Neural progenitor cell (in vitro differentiated cells): Measurements from ENCODE around the gene CAMKMT. TPM values are rescaled to one million over a fixed set of nuclear protein-coding genes. Genes with fewer than 3 reads are reported as not detected.
A peak's percentile ranks its signal among the peaks of the same experiment; 100 is the strongest.

Source experiments
- DNase-seq: peaks from one replicate; pipeline ENCODE4 v3.0.0-alpha.2; 2016; ENCODE audit warnings: low spot score
- H2AFZ ChIP-seq: fragments of 200-600 bp; sonication (generic); replicated peaks from 2 replicates; pipeline ENCODE4 v1.6.1; 2016; ENCODE audit warnings: antibody characterized with exemption
- H3F3A ChIP-seq: fragments of 200-600 bp; sonication (generic); 2 replicates; pipeline ENCODE4 v1.6.1; 2016; ENCODE audit warnings: antibody characterized with exemption, low read depth
- H3K27ac ChIP-seq: fragments of 200-600 bp; sonication (generic); 2 replicates; pipeline ENCODE4 v1.5.1; 2016; ENCODE audit warnings: mild to moderate bottlenecking
- H3K27me3 ChIP-seq: fragments of 200-600 bp; sonication (generic); 2 replicates; pipeline ENCODE4 v1.6.1; 2016; ENCODE audit warnings: mild to moderate bottlenecking, moderate library complexity
- H3K36me3 ChIP-seq: fragments of 200-600 bp; sonication (generic); 2 replicates; pipeline ENCODE4 v1.5.1; 2016
- H3K4me1 ChIP-seq: fragments of 200-600 bp; sonication (generic); 2 replicates; pipeline ENCODE4 v1.6.1; 2016; ENCODE audit warnings: mixed run types
- H3K4me2 ChIP-seq: fragments of 200-600 bp; sonication (generic); 2 replicates; pipeline ENCODE4 v1.6.1; 2016
- H3K4me3 ChIP-seq: fragments of 200-600 bp; sonication (generic); 2 replicates; pipeline ENCODE4 v1.5.1; 2016
- H3K79me2 ChIP-seq: fragments of 200-600 bp; sonication (generic); 2 replicates; pipeline ENCODE4 v1.6.1; 2016; ENCODE audit warnings: low read depth
- H3K9ac ChIP-seq: fragments of 200-600 bp; sonication (generic); 2 replicates; pipeline ENCODE4 v1.6.1; 2016
- H3K9me3 ChIP-seq: fragments of 200-600 bp; sonication (generic); 2 replicates; pipeline ENCODE4 v1.5.1; 2016; ENCODE audit warnings: low read depth
- H4K20me1 ChIP-seq: fragments of 200-600 bp; sonication (generic); 2 replicates; pipeline ENCODE4 v1.6.1; 2016; ENCODE audit warnings: low read depth
- H3K27ac Mint-ChIP-seq: 3 replicates; pipeline ENCODE4 v1.8.0; 2021; ENCODE audit warnings: mixed read lengths
- H3K27me3 Mint-ChIP-seq: 2 replicates; pipeline ENCODE4 v1.8.0; 2022; ENCODE audit warnings: low read depth, mild to moderate bottlenecking, inconsistent platforms, moderate library complexity, mixed read lengths; ENCODE audit not compliant: insufficient read depth
- H3K36me3 Mint-ChIP-seq: 3 replicates; pipeline ENCODE4 v1.8.0; 2021; ENCODE audit warnings: mixed read lengths
- H3K4me1 Mint-ChIP-seq: 3 replicates; pipeline ENCODE4 v1.8.0; 2021; ENCODE audit warnings: mixed read lengths
- H3K4me3 Mint-ChIP-seq: 3 replicates; pipeline ENCODE4 v1.8.0; 2021; ENCODE audit warnings: mild to moderate bottlenecking, moderate library complexity, mixed read lengths
- H3K9me3 Mint-ChIP-seq: 3 replicates; pipeline ENCODE4 v1.8.0; 2020; ENCODE audit warnings: mixed read lengths
- CTCF ChIP-seq: fragments of 200-600 bp; sonication (generic); IDR thresholded peaks from 2 replicates; pipeline ENCODE4 v1.5.1; 2017; ENCODE audit warnings: antibody characterized with exemption, mild to moderate bottlenecking
- EZH2 ChIP-seq: fragments of 200-600 bp; sonication (generic); IDR thresholded peaks from 2 replicates; pipeline ENCODE4 v1.6.1; 2017; ENCODE audit warnings: antibody characterized with exemption, mild to moderate bottlenecking, moderate library complexity
- EZH2phosphoT487 ChIP-seq: fragments of 200-600 bp; sonication (generic); IDR thresholded peaks from 2 replicates; pipeline ENCODE4 v1.6.1; 2017; ENCODE audit warnings: antibody characterized with exemption
- total RNA-seq: library from RNA; depleted of rRNA; stranded (reverse); fragments of >200 nt; gene quantifications from 2 replicates; pipeline ENCODE4 v1.2.3, GENCODE V29; 2015; ENCODE audit warnings: low replicate concordance

CAMKMT gene
- total RNA-seq, 1 donor from 2014 or later, result 28.5 TPM

DNA sequence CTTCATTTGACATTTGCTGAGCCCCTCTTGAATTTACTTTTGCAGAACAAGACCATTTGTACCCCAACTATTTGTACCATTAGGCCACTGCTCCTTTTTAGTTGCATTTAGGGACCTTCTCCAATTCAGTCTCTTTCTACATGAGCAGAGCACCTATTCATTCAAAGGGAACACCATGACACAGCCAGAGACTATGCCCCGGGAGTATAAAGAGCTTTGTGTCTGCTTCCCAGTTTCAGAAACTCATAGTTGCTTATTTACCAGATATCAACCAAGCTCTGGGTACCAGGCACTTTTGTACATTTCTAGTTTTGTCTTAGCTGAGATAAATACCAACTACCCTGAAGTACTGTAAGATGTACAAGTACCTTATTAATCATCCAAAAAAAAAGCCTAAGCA lies 310.7 kb downstream of the CAMKMT start:
- Histone ChIP-seq H3F3A (peaks cover 53% of the 10 kb centered on the region), H2AFZ (no peak overlapping the region), H3K79me2 (no peaks in the 10 kb centered on the region), H3K36me3 (no peaks in the 10 kb centered on the region), H3K9ac (no peak overlapping the region), H3K4me3 (no peak overlapping the region), H3K4me1 (peaks cover 51% of the 10 kb centered on the region), H3K4me2 (peak overlapping the region; percentile 55), H3K27me3 (no peaks in the 10 kb centered on the region), H3K27ac (peak overlapping the region; percentile 68), H4K20me1 (no peaks in the 10 kb centered on the region), H3K9me3 (no peaks in the 10 kb centered on the region)
- Mint-ChIP-seq H3K27ac (no peak overlapping the region), H3K9me3 (no peaks in the 10 kb centered on the region), H3K4me3 (no peak overlapping the region), H3K27me3 (peaks cover 2% of the 10 kb centered on the region), H3K36me3 (no peaks in the 10 kb centered on the region), H3K4me1 (no peaks in the 10 kb centered on the region)
- TF ChIP-seq EZH2 (no peak), CTCF (no peak), EZH2phosphoT487 (no peak)
- no peak for DNase-seq

DNA sequence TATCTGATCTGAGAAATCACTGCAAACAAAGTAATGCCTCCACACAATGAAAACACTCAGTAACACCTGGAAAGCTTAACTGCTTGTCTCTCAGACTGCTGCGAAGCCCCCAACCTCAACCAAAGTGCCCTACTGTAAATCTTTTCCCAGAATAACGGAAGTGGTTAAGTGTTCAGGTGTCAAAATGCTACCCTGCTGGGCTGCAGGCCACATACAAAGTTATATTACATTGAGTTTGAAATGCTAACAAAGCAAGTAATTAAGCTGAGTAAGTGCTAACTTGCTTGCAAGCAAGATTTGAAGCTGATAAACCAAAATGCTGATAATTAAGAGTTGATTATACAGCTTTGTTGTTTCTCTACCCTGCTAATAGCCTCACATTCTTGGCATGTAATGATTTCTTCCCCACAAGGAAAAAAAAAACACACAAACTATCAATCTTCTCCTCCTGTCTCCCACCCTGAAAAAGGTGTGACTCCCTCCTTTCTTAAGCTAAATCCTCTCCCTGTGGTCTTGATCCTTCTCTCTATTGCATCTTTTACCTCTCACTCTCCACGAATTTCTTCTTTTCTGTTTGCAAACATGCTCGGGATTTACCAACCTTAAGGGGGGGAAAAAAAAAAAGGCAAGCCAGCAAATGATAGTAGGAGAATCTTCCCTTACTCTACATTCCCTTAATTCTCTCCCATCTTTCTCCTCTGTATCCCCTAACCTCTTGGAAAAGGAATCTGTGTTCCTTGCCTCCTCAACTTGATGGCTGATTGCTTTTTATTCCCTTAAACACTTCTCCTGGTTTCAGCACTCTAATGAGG lies 312.9 kb downstream of the CAMKMT start:
- no peaks in the 10 kb centered on the region for H3K27me3 Mint-ChIP-seq
- peaks cover 51% of the 10 kb centered on the region for H3F3A ChIP-seq
- H3K9ac ChIP-seq, result no peak overlapping the region
- TF ChIP-seq EZH2 (no peak), EZH2phosphoT487 (no peak), CTCF (no peak)
- no peaks in the 10 kb centered on the region for H3K27me3 ChIP-seq
- no peaks in the 10 kb centered on the region for H3K36me3 Mint-ChIP-seq
- peak overlapping the region; percentile 71 for H3K27ac ChIP-seq
- H3K4me1 ChIP-seq, result peaks cover 57% of the 10 kb centered on the region
- H3K9me3 Mint-ChIP-seq, result no peaks in the 10 kb centered on the region
- peaks cover under 1% of the 10 kb centered on the region for H3K4me1 Mint-ChIP-seq
- H3K9me3 ChIP-seq, result no peaks in the 10 kb centered on the region
- no peaks in the 10 kb centered on the region for H4K20me1 ChIP-seq
- no peaks in the 10 kb centered on the region for H3K79me2 ChIP-seq
- peak overlapping the region; percentile 33 for H3K4me2 ChIP-seq
- H3K27ac Mint-ChIP-seq, result no peak overlapping the region
- no peak overlapping the region for H3K4me3 Mint-ChIP-seq
- no peak overlapping the region for H3K4me3 ChIP-seq
- no peak overlapping the region for H2AFZ ChIP-seq
- H3K36me3 ChIP-seq, result no peaks in the 10 kb centered on the region
- no peak for DNase-seq

DNA sequence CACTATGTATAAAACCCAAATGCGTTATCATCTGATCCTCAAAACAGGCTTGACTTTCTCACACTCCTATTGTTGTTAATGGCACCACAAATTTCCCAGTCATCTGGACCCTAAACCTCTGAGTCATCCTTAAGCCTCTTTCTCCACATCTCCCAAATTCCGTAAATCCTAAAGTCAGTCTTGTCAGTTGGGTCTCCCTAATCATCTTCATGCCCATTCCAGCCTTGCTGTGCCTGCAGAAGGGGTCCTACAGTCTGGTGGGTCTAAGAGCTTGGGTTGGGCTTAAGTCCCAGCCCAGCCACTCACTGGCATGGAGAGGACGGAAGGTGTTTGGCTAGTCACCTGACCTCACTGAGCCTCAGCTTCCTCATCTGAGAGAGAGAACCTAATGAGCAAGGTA lies 314.6 kb downstream of the CAMKMT start:
- H3K9ac ChIP-seq, result no peak overlapping the region
- H3K4me3 Mint-ChIP-seq, result no peak overlapping the region
- no peaks in the 10 kb centered on the region for H4K20me1 ChIP-seq
- H3K4me1 ChIP-seq, result peaks cover 72% of the 10 kb centered on the region
- no peak overlapping the region for H2AFZ ChIP-seq
- H3K9me3 ChIP-seq, result no peaks in the 10 kb centered on the region
- H3K36me3 Mint-ChIP-seq, result no peaks in the 10 kb centered on the region
- no peak overlapping the region for H3K27ac Mint-ChIP-seq
- no peaks in the 10 kb centered on the region for H3K79me2 ChIP-seq
- no peaks in the 10 kb centered on the region for H3K27me3 ChIP-seq
- H3K27ac ChIP-seq, result no peak overlapping the region
- no peak for DNase-seq
- no peaks in the 10 kb centered on the region for H3K9me3 Mint-ChIP-seq
- peaks cover 66% of the 10 kb centered on the region for H3F3A ChIP-seq
- peaks cover 3% of the 10 kb centered on the region for H3K27me3 Mint-ChIP-seq
- H3K4me1 Mint-ChIP-seq, result peaks cover 17% of the 10 kb centered on the region
- TF ChIP-seq EZH2 (no peak), CTCF (no peak), EZH2phosphoT487 (no peak)
- no peak overlapping the region for H3K4me2 ChIP-seq
- H3K4me3 ChIP-seq, result no peak overlapping the region
- H3K36me3 ChIP-seq, result no peaks in the 10 kb centered on the region
